CD4-positive, alpha-beta T cell treated with Interleukin-6 at 100 ng/mL for 8 hours (primary cell): ENCODE measurements around the gene C22orf23.

Experiments used
- DNase-seq: peaks from one replicate; pipeline ENCODE4 v3.0.0-alpha.2; 2020; ENCODE audit warnings: mixed read lengths, low spot score

Gene C22orf23

DNA sequence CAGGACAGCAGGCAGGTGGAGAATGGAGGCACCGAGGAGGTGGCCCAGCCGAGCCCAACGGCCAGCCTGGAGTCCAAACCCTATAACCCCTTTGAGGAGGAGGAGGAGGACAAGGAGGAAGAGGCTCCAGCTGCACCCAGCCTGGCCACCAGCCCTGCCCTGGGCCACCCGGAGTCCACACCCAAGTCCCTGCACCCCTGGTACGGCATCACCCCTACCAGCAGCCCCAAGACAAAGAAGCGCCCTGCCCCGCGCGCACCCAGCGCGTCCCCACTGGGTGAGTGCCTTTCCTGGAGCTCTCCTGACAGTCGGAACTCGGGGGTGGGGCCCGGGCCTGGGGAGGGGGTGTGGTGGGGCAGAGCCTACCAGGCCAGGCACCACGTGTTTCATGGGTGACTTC, 27.6 kb downstream of the C22orf23 start:
- no peak for DNase-seq

DNA sequence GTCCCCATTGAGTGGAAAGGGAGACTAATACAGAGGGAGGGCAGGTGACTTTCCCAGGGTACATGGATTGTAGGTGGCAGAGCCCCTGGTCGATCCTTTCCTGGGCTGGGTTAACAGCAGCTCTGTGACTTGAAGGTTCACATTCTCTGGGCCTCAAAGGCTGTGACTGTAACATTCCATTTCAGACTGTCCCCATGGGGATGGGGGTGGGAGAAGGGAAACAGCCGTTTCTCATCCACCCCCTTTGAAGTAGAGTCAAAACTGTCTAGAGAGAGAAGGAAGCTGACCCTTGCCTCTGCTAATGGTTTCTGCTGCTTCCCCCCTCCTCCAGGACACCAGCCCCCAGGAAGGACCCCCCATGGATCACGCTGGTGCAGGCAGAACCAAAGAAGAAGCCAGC, 28.1 kb downstream of the C22orf23 start:
- DNase-seq = no peak

DNA sequence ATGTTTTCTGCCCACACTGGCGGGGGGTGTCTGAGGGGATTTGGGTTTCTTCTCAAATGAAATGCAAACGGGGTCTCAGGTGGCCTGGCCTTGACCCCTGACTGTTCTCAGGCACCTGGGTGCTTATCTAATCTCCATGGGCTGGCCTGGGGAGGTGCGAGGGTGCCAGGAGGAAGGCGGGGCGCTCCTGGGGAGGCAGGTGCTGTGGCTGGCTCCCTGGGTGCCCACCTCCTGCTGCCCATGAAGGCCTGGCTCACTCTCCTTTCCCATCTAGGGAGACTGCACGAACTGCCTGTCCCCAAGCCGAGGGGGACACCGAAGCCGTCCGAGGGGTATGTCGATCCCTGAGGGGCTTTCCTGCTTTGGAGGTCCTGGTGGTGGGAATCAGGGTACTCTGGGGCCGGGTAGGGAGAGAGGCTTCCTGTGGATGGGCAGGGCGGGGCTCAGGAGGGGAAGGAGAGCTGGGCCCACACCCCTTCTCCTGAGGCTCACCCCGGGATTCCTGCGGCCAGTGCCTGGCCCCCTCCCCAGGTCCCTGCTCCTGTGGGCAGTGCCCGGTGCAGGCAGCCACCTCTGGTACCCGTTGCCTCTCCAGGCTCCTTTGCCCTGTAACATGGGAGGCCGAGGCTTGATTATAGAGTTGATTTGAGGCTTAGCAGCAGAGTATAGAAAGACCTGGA, 28.9 kb downstream of the C22orf23 start:
- no peak for DNase-seq

DNA sequence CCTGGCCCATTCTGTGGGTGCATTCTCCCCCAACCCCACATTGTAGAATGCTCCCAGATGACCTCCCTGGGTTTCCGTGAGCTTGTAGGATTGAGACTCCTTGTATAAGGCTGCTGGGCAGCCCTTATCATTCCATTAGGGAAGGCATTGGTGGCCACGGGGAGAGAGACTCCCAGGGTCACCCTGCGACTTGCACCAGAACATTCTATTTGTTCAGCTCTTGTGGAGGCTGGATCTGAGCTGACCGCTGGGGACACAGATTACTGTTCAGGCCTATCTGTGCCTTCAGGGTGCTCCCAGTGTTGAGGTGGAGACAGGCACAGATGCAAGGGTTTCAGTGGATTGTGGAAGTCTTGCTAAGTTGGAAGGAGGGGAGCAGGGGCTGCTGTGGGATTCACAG, 29.5 kb downstream of the C22orf23 start:
- DNase-seq = no peak

DNA sequence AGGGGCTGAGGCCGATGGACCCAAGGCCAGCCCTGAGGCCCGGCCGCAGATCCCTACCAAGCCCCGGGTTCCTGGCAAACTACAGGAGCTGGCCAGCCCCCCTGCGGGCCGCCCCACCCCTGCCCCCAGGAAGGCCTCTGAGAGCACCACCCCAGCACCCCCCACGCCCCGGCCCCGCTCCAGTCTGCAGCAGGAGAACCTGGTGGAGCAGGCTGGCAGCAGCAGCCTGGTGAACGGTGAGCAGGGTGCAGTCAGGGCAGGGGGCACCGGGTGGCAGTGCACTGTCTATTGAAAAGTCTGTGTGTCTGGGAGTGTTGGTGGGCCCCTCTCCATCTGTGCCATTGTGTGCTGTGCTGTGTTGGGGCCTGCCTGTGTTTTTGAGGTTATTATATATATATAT, 31.2 kb downstream of the C22orf23 start:
- DNase-seq = no peak

DNA sequence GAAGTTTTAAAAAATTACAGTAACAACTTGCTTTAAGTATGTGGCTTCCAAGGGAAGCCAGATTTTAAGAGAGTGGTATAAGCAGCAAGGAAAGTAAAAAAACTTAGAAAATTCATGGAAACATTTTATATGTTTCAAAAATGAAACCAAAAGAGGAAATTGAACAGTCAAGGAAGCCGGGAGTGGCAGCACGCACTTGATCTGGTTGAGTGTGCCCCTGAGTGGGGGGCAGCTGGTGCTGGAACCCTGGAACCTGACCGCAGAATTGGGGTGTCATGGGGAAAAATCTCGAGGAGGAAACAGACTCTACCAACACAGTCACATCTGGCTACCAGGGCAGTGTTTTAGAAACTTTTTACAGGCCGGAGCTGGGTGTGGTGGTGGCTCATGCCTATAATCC, 33.3 kb downstream of the C22orf23 start:
- DNase-seq = no peak

DNA sequence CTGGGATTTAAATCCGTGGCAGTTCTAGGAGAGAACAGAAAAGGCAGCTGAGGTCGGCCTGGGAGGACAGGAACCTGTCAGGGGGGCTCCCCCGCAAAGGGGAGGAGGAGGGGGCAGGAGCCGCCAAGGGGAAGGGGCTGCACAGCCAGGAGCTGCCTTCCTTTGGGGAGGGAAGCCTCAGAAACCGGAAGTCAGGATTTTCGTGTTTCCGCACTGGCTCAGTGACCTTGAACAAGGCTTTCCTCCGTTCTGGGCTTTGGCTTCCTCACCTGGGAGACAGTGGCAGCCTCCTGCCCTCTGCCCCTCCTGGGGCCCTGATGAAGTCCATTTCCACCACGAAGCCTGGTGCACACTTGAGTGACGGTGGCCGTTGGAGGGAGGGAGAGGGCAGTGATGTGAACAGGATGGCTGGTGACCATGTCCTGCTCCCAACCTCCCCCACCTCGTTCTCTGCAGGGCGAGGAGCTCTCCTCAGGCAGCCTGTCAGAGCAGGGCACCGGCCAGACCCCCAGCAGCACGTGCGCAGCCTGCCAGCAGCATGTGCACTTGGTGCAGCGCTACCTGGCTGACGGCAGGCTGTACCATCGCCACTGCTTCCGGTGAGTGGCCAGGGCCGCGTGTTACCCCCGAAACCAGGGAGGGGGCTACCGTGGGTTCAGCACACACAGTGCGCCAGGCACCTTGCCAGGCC, 34.7 kb downstream of the C22orf23 start:
- DNase-seq = no peak

DNA sequence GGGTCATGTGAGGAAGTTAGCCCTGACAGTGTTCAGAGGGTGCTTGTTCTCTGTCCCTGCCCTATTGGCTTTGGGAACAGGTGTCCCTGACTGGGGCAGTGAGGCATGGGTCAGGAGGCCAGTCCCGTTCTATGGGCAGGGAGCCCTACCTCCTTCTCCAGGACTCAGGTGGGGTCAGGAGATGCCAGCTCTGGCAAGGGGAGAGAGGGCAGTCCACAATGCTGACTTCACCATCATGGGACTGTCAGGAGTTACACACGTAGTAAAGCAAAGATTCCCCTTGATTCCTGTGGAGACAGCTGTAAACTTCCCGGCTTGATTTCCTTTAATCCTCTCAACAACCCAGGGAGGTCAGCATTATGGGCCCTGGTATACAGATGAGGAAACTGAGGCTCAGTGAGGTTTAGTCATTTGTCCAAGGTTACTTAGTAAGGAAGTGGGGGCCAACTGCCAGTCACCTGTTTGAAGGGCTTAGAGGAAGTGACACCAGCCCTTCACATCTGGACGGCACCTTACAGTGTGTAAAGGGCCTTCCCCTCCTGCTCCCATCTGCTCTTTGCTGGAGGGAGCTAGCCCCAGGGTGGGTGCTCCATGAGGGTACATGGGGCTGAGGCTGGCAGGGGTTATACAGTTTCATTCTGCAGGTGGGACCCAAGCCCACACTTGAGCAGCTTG, 35.4 kb downstream of the C22orf23 start:
- DNase-seq = no peak

DNA sequence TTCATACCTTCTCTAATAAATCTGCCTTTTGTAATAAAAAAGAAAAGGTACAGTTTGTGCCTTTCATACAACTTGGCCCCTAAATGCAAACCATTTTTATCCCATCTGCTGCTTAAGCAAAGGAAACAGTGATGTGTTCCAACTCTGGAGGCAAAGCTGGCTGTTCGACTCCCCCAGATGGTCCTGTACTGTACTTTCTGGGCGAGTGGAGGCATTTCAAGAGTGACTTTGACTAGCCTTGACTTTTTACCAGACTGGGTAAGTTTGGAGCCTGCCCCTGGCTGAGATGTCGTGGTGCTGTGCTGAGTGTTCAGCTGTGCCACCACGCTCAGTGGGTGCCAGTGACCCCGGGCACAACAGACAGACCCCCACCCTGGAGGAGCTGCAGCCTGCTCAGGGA, 37.1 kb downstream of the C22orf23 start:
- no peak for DNase-seq

DNA sequence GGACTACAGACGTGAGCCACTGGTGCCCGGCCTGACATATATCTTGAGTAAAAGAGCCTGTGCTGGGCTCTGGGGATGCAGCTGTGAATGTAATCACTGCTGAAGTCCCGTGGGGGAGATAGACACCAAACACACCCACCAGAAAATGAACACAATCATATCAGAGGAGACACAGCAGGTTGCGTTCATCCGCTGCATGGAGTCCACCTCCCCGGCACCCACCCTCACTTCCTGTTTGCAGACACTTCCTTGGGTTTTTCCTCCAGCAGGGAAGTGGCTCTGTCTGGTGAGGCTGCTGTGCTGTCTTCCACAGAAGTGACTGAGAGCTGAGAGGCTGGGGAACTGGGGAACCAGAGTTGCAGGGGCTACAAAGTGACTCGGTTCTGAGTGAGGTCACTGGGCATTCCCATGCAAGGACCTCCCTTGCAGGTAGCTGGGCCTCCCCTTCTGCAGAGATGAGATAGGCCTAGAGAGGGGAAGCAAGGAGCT, 40.1 kb downstream of the C22orf23 start:
- DNase-seq = no peak

DNA sequence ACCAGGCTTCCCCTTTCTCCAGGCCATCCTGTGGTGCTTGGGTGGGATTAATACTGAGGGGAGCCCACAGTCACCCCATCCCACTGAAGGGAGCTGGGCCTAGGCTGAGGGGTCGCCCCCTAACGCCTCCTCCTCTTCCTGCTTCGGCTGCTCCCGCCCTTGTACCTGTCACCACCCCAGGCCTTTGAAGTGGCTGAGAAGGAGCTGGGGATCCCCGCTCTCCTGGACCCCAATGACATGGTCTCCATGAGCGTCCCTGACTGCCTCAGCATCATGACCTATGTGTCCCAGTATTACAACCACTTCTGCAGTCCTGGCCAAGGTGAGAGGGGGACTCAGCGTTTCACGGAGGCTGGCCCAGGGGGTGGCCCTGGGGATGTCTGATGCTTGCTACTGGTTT, 41.2 kb downstream of the C22orf23 start:
- no peak for DNase-seq

DNA sequence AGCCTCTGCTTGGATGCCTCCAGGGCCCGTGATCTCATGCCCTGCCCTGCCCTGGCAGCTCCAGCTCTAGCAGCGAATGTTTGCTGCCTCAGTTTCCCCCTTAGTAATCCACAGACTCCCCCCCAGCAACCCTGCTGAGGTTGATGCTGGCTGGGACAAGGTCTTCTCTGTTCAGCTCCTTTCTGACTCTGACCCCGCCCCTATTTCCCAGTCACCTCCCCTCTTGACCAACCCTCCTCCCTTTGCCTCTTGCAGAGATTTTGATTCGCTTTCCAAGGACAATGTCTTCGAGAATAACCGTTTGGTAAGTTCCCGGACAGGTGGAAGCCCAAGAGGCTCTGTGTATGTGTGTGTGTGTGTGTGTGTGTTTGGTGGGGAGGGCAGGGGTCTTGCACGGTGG, 41.7 kb downstream of the C22orf23 start:
- DNase-seq = no peak

DNA sequence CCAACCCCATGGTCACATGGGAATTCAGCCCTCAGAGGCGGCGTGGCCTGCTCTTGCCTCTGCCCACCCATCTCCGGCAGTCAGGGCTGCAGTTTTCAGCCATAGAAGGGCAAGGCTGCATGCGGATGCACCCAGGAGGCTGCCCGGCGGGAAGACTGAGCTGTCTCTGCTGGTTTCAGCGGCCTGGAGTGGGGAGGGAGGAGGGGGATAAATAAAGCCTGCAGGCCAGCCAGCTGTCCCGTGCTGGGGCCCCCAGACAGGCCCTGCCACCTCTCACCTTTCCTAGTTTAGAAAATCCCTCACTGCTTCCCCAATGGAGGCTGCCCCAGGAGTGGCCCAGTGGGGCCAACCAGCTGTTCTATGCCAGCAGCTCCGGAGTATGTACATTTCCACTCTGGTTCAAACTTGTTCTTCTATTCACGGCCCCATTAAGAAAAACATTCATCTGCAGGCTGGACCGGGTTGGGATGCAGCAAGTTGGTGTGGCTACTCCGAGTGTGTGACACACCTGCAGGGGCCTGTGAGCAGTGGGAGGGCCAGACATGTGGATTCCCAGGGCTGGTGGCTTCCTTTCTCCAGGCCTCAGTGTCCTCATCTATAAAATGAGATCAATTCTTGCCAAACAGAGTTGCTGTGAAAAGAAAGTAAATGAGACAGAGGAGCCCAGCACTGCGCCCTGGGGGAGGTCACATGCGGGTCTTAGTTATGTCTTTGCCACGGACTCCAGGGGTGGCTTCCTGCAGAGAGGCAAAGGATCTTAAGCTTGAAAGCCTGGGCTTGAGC, 42.3 kb downstream of the C22orf23 start:
- no peak for DNase-seq

DNA sequence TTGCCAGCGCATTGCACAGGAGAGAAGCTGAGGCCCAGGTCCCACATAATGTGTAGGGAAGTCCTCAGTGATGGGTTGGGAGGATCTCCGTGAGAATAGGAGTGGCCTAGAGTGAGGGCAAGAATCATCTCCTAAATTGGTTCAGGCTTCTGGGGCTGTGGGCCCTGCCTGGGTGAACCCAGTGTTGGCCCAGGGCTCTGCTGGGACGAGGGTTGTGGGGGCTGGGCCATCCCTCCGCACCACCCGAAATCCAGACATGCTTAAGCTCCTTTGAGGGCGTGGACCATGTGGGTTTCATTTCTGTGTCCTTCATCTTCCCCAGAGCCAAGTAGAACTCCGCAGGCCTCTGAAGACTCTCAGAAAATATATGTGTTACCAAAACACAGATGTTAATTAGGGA, 43.6 kb downstream of the C22orf23 start:
- no peak for DNase-seq

DNA sequence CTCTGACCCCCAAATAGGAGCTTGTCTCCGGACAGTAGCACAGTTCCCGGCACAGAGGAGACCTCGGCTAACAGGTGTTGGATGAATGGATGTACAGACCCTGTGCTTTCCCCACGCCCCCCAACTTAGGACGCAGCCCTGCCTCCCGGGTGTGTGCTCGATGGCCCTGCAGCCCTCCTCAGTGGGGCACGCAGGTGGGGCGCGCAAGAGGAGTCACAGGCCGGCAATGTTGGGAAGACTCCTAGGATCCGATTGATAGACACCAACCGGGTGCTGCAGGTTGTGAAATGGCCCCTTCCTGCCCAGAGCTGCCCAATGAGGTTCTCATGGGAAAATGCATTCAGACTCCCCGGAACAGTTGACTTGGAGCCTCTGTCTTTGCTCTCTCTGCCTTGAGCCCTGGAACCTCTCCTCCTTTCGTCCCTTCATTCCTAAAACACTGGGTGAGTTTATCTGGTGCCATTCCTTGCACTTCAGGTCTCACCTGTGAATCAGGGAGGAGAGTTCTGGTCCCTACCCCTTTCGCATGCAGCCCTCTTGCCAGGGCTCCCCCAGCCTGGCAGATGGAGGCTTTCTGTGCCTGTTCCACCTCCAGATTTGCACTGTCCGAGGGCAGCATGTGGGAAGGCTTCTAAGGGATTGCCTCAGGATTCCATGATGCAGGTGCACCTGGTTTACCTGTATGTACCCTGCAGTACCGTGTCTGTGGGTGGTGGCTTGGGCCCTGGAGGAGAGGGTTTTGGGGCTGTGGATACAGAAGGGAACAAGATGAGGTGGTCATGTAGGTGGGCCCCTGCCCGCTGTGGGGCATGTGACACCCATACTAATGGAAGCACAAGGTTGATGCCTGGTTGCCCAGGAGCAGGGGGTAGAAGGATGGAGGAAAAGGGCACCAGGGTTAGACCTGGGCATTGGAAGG, 46.1 kb downstream of the C22orf23 start:
- no peak for DNase-seq

DNA sequence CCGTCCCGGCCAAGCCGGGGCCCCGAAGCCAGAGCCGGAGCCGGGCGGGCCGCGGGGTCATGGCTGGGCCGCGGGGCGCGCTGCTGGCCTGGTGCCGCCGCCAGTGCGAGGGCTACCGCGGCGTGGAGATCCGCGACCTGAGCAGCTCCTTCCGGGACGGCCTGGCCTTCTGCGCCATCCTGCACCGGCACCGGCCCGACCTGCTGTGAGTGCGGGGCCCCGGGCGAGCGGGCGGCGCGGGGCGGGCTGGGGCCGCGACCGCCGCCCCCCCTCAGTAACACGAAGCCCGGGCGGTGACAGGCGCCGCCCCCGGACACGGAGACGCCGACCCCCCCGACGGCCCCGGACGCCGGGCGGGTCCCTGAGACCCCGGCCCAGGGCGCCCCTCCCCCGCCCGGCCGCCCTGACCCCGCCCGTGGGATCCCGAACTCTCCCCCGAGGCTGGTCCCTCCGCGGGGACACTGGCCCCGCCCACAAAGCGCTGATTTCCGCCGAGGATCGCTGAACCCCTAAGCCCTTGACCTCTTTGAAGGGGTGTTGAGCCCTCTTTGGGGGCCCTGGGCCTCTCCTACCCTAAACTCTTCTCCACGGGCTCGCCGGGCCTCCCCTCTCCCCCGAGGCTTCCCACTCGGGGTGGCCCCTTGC, 46.9 kb downstream of the C22orf23 start:
- peak; percentile 28 for DNase-seq

DNA sequence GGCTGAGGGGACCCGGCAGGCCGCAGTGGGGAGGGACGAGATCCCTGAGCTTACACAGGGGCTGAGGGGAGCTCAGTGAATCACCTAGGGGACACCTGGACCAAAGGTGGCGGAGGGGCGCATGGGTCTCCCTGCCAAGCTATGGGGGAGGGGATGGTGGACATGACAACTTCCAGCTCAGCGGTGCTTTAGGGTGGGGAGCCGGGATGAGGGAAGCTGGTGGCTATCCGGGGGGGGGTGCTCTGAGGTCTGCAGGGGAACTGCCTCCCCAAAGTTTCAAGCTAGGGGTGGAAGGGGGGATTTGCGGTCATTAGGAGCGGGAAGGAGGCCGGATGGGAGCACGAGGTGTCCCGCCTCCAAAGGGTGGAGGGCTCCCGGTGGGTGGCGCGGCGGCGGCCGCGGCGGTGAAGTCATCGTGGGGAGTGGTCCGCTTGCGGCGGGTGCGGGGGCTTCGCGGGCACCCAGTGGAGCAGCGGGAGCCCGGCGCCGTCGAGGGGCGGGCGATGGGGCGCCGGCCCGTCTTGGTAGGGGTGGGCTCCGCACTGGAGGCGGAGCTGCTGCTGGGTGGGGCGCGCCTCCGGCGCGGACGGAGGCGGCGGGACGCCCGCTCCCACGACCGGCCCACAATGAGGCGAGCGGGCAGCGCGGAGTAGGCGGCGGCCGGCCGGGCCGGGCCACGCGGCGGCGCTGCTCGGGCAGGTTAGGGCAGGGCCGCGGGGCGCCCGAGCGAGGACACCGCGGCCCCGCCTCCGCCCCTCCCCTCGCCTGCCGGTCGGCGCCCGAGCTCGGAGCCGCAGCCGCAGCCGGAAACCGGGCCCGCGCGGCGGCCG, 47.7 kb downstream of the C22orf23 start, which contains the start of gene MICALL1:
Gene MICALL1, plus strand, starts transcription at position 764 of the 830 bp plus-strand sequence. CDS start 126 bp downstream, outside the sequence.
- DNase-seq = peak; percentile 52

DNA sequence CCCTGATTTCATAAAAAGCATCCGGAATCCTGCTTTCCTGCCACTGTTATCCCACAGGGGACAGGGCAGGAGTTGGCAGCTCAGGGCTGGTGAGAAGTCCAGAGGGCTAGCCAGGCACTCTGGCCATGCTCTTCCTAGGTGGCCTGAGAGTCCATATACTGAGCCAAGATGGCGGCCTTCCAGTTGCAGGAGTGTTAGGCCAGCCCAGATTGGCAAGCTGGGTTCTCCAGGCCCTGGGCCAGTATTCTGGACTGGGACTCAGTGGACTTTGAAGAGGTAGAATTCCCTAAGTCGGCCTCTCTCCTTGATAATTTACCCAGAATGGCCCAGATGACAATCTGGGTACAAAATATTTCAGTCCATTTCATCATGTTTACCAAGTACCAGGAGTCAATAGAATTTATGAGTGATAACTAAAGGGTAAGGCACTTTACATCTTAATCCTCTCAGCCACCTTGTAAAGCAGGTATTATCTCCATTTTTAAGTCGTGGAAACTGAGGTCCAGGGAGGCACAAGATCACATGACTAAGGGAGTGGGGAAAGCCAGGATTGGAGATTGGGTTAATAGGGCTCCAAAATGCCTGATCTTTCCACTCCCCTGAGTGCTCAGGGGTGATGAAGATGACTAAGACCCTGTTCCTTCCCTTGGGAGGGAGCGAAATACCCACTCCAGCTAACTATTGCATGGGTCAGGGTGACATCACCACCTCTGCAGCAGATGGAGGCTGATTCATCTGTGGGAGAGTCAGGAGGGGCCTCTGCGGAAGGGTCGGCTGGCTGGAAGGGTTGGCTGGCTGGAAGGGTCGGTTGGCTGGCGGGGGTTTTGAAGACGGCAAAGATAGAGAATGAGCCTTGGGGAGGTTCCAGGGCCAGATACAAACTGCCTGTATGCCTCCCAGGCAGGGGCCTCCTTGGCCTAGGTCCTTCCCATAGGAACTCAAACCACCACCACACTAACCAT, 48.5 kb downstream of the C22orf23 start:
- no peak for DNase-seq
